NCI-H446 (cell line): ENCODE results near the gene SH3RF1.
A peak's percentile ranks its signal among the peaks of the same experiment; 100 is the strongest.
"Not testable (repeated sequence)": the region's sequence is repeated elsewhere in the genome, so short reads cannot be mapped to it uniquely, and the experiment has no call there.

Experiments used
- DNase-seq, 2 experiments: peaks; one replicate each; lab custom pipeline; 2025; lab: John Stamatoyannopoulos, UW

The SH3RF1 gene

GRCh38 chr4:169270810-169271691 is at the start of gene SH3RF1:
SH3RF1 (minus strand) TSS chr4:169270956; CDS start chr4:169269212, 1,744 bp downstream.
- DNase-seq, result peak; percentile 32 to 69

DNA sequence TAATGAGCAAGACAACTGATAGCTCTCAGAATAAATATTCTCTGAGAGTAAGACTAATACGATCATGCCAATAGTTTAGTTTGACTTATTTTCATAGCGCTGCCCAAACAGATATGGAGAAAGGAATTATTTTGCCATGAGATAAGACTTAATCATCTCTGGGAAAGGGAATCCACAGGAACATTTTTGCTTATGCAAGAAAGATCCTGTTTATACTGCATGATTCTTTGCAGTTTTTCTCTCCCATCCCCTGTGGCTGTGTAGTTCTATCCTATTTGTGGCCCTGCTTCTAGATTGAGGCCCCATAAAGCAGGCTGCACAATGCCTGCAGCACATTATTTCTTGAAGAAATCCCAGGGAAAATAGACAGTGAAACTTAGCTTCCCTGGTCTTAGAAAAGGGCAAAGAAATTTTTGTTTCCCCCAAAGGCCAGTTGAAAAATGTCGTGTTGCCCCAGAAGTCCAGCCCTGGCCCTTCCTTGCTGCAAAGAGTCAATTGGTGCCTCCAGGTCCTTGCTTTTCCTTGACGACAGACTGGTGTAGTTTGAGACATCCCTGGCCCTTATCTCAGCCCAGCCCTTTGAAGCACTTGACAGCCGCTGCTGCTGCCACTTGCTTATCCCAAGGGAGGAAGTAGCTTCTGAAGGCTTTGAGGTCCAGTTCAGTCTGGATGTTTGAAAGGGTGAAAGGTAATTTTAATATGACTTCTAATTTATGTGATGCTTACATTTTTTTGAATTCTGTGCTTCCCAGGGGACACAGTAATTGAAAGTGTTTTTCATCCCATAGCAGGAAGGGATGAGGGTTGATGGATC is 45.0 kb upstream of the SH3RF1 start:
- no peak for DNase-seq

- peak; percentile 46 to 87 for DNase-seq
Measured at GRCh38 chr4:169314906-169315305, 44.1 kb upstream of the SH3RF1 start.

DNA sequence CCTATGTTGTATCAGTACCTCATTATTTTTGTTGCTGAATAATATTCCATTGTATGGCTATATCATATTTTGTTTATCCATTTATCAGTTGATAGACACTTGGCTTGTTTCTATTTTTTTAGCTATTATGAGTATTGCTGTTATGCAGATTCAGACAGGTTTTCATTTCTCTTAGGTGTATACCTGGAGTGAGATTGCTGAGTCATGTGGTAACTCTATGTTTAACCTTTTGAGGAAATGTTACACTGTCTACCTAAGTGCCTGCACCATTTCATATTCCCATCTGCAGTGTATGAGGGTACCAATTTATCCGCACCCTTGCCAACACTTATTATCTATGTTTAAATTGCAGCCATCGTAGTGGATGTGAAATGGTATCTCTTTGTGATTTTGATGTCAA is 43.0 kb upstream of the SH3RF1 start:
- DNase-seq, result no peak

DNA sequence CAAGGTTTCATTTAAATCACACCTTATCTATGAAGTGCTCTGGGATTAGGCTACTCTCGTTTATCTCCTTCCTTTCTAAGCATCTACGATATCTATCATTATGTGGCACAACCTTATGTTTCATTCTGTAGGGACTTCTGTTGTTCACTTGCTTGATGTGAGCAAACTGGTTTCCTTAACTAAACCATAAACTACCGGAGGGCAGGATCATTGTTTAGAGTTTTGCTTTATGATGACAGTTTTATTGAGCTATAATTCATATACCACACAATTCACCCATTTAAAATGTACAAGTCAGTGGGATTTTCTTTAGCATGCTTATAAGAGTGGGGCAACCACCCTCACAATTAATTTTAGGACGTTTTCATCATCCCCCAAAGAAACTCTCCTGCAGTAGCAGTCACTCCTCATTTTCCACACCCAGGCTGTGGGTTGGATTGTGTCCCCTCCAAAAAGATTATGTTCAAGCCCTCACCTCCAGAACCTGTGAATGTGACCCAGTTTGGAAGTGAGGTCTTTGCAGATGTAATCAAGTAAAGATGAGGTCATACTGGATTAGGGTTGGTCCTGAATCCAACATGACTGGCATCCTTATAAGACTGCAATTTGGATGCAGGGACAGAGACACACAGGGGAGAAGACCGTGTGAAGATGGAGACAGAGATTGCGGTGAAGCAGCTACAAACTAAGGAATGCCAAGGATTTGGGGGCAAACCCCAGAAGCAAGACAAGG is 42.1 kb upstream of the SH3RF1 start:
- DNase-seq, result no peak

GRCh38 chr4:169311643-169312365 is 41.0 kb upstream of the SH3RF1 start:
- peak; percentile 6 to 41 for DNase-seq

DNA sequence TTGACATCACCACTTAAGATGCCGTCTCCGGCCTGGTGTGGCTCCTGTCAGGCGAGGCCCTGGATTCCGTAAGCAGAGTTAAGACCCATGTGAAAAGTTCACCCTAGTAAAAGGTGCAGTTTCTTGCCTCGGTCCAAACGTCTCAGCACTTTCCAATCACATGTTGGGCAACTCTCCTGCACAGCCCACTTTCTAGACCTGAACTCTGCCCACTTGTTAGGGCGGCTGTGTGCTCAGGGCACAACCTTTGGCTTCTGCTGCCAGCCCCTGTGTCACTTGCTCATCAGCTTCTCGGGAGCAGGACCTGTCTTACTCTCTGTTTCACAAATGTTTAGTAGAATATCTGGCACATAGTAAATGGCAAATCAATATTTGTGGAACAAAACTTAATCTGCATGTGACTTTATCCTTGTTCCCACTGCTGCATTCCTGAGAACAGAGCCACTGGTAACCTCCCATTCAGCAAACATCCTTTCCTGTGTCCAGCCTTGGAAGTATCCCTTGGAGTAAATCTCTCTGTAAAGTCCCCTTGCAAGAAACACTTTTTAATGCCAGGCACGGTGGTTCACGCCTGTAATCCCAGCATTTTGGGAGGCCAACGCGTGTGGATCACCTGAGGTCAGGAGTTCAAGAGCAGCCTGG is 38.7 kb upstream of the SH3RF1 start:
- no peak for DNase-seq

- DNase-seq, result no peak
Measured at GRCh38 chr4:169307576-169307975, 36.8 kb upstream of the SH3RF1 start.

- peak in 1 of 2 experiments; percentile 7 for DNase-seq
Measured at GRCh38 chr4:169305651-169306050, 34.9 kb upstream of the SH3RF1 start.

GRCh38 chr4:169305173-169305572 is 34.4 kb upstream of the SH3RF1 start:
- no peak for DNase-seq

DNA sequence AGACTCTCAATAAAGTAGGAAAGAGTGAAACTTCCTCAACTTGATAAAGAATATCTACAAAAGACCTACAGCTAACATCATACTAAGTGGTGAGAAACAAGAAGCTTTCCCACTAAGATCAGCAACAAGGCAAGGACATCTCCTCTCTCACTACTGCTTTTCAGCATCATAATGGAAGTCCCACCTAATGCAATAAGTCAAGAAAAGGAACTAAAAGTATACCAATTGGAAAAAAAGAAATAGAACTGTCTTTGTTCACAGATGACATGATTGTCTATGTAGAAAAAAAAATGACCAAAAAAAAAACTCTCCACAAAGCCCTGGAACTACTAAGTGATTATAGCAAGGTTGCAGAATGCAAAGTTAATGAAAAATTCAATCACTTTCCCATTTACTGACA is 25.1 kb upstream of the SH3RF1 start:
- no peak for DNase-seq

- DNase-seq, result no peak
Measured at GRCh38 chr4:169293343-169294176, 22.8 kb upstream of the SH3RF1 start.

DNA sequence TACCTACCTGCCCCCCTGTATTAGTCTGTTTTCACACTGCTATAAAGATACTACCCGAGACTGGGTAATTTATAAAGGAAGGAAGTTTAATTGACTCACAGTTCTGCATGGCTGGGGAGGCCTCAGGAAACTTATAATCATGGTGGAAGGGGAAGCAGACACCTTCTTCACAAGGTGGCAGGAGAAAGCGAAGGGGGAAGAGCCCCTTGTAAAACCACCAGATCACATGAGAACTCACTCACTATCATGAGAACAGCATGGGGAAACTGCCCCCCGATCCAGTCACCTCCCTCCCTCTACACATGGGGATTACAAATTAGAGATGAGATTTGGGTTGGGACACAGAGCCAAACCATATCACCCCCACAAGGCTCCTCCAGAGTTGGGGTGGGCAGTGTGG is 17.2 kb upstream of the SH3RF1 start:
- not testable (repeated sequence) for DNase-seq

DNA sequence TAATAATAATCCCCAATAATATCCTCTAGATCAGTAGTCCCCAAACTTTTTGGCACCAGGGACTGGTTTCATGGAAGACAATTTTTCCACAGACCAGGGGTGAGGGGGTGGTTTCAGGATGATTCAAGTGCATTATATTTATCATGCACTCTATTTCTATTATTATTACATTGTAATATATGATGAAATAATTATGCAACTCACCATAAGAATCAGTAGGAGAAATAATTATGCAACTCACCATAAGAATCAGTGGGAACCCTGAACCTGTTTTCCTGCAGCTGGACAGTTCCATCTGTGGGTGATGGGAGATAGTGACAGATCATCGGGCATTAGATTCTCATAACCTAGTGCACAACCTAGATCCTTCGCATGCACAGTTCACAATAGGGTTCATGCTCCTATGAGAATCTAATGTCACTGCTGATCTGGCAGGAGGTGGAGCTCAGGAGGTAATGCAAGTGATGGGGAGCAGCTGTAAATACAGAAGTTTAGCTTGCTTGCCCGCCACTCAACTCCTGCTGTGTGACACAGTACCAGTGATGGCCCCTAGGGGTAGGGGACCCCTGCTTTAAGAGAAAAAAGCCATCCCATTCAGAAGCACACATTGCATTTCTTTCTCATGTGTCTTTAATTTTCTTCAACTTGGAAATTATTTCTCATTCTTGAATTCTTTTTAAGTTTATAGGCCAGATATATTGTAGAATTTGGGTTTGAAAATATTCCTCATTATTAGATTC is 16.0 kb upstream of the SH3RF1 start:
- DNase-seq, result no peak

GRCh38 chr4:169283114-169283509 is 12.4 kb upstream of the SH3RF1 start:
- no peak for DNase-seq

- no peak for DNase-seq
Measured at GRCh38 chr4:169282429-169283113, 11.8 kb upstream of the SH3RF1 start.

- no peak for DNase-seq
Measured at GRCh38 chr4:169279108-169279507, 8.4 kb upstream of the SH3RF1 start.

GRCh38 chr4:169278624-169279023 is 7.9 kb upstream of the SH3RF1 start:
- no peak for DNase-seq

DNA sequence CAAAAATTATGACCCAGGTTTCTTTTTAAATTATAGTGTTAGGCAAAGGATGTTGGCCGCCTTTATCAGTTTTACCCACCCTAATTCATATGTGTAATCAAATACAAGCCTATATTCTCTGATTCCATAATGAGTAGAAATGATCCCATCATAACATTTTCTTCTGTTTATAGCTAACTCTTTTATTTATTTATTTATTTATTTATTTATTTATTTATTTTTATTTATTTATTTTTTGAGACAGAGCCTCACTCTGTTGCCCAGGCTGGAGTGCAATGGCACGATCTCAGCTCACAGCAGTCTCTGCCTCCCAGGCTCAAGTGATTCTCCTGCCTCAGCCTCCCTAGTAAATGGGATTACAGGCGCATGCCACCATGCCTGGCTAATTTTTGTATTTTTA is 7.1 kb upstream of the SH3RF1 start:
- not testable (repeated sequence) for DNase-seq
